ENCODE measurements around the gene SHISA2. TPM values are rescaled to one million over a fixed set of nuclear protein-coding genes. Genes with fewer than 3 reads are reported as not detected.

Gene SHISA2
- total RNA-seq, 1 experiment from 2014 or later = not detected

DNA sequence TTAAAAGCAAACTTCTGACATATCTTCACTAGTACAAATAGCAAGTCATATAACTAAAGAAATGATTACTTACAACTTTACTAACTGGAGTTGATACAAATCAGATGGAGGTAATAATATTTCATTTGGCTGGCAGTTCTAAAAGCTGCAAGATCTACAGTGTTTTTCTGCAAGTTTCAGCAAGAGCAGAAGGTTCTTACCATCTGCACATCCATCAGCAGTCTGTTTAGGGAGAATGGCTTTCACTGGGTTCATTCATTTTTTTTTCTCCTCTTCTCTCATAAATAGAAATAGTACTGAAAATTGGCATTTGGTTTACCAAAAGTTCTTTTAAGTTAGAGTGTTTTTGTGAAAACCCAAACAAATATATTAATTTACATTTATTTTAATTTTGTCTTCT, 3.1 kb upstream of the SHISA2 start:
- no peaks in the 10 kb centered on the region for H3K36me3 ChIP-seq (ENCODE audit: insufficient read depth, low read length)
- DNase-seq = no peak

DNA sequence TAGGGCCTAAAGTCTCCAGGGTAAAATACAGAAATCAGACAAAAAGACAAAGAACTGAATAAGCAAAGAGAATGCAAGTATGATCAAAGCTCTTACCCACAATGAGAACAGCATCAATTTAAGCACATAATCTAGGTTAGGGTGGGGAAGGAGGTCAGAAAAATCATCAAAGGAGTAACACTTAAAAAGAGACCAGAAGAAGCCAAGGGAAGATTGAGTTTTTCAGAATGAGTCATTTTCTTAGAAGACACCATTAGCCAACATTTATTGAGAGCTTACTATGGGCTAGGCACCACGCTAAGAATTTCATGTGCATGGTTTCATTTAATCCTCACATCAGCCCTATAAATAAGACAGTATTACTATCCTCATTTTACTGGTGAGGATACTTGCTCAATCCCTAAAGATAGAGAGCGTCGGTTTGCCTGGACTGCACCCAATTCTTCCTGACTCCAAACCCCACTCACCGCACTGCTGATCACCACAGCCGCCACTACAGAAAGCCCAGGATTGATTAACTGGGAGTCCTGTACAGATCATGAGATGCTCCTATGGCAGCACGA, 1.7 kb upstream of the SHISA2 start:
- no peak for DNase-seq
- H3K79me2 ChIP-seq (ENCODE audit: low read length) = no peaks in the 10 kb centered on the region

More for the DNA sequence above, 3.1 kb upstream of the SHISA2 start:
- no peak overlapping the region for H3K4me2 ChIP-seq (ENCODE audit: low read depth, low read length, poor library complexity, severe bottlenecking)
- no peak overlapping the region for H3K4me3 ChIP-seq (ENCODE audit: low read length)
- no peaks in the 10 kb centered on the region for H4K20me1 ChIP-seq (ENCODE audit: insufficient read depth, low read depth, low read length)
- H3K27me3 ChIP-seq (ENCODE audit: low read length) = no peaks in the 10 kb centered on the region
- H3K27ac ChIP-seq (ENCODE audit: low read length) = no peak overlapping the region
- no peaks in the 10 kb centered on the region for H3K79me2 ChIP-seq (ENCODE audit: low read length)
- no peaks in the 10 kb centered on the region for H3K9me3 ChIP-seq (ENCODE audit: low read length)
- no peaks in the 10 kb centered on the region for H3K4me1 ChIP-seq (ENCODE audit: low read length)
- no peak overlapping the region for H2AFZ ChIP-seq (ENCODE audit: low read length)
- no peak overlapping the region for H3K9ac ChIP-seq (ENCODE audit: low read length)
- H3K9me2 ChIP-seq (replicated peaks; ENCODE audit: insufficient read depth, low read length) = no peaks in the 10 kb centered on the region

DNA sequence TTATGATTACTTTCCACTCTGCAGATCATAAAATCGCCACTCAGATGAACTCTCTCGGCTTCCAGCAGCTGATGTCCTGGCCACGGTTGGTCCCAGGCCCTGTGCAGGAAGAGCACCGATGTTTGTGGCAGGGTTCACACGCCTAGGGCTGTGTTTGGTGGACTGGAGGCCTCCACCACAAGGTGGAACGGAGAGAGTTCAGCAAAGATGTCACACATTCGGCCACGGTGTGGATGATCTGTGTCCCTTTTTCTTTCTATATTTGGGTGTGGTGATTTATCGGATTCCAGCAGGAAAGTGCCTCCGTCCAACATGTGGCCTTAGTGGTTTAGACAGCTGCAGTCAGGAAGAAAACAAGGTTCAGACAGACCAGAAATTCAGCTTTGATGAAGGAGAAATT, 521 bp upstream of the SHISA2 start:
- H3K4me3 ChIP-seq (ENCODE audit: low read length) = no peak overlapping the region
- no peaks in the 10 kb centered on the region for H4K20me1 ChIP-seq (ENCODE audit: insufficient read depth, low read depth, low read length)
- H3K9ac ChIP-seq (ENCODE audit: low read length) = no peak overlapping the region
- H3K9me3 ChIP-seq (ENCODE audit: low read length) = no peaks in the 10 kb centered on the region
- no peaks in the 10 kb centered on the region for H3K36me3 ChIP-seq (ENCODE audit: insufficient read depth, low read length)
- no peaks in the 10 kb centered on the region for H3K27me3 ChIP-seq (ENCODE audit: low read length)
- no peak for DNase-seq
- H3K4me1 ChIP-seq (ENCODE audit: low read length) = no peaks in the 10 kb centered on the region
- H3K27ac ChIP-seq (ENCODE audit: low read length) = no peak overlapping the region
- H3K79me2 ChIP-seq (ENCODE audit: low read length) = no peaks in the 10 kb centered on the region
- H3K9me2 ChIP-seq (replicated peaks; ENCODE audit: insufficient read depth, low read length) = no peaks in the 10 kb centered on the region
- H2AFZ ChIP-seq (ENCODE audit: low read length) = no peak overlapping the region
- H3K4me2 ChIP-seq (ENCODE audit: low read depth, low read length, poor library complexity, severe bottlenecking) = no peak overlapping the region

More for the DNA sequence above, 1.7 kb upstream of the SHISA2 start:
- Histone ChIP-seq H3K27ac (ENCODE audit: low read length) (no peak overlapping the region), H2AFZ (ENCODE audit: low read length) (no peak overlapping the region), H3K9me3 (ENCODE audit: low read length) (no peaks in the 10 kb centered on the region), H3K27me3 (ENCODE audit: low read length) (no peaks in the 10 kb centered on the region), H3K9me2 (replicated peaks; ENCODE audit: insufficient read depth, low read length) (no peaks in the 10 kb centered on the region), H3K4me3 (ENCODE audit: low read length) (no peak overlapping the region), H3K4me2 (ENCODE audit: low read depth, low read length, poor library complexity, severe bottlenecking) (no peak overlapping the region), H4K20me1 (ENCODE audit: insufficient read depth, low read depth, low read length) (no peaks in the 10 kb centered on the region), H3K36me3 (ENCODE audit: insufficient read depth, low read length) (no peaks in the 10 kb centered on the region), H3K4me1 (ENCODE audit: low read length) (no peaks in the 10 kb centered on the region), H3K9ac (ENCODE audit: low read length) (no peak overlapping the region)

DNA sequence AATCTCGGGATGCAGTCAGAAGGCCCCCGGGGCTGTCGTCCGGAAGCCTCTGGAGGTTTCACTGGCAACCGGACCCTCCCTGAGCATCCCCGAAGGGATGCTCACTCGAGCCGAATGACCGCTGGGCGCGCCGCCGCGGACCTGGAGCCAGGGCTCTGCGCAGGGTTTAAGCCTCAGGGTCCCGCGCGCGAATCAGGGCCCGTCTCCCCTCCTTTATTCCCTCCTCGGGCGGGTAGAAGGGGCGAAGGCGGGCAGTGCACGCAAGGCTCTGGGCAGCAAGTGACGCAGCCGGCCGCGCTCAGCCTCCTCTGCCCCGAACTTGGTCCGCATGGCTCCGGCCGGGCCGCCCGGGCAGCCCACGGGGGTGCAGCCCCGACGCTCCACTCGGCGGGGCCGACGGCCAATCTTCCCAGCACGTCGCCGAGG, 572 bp downstream of the SHISA2 start:
- Histone ChIP-seq H3K27ac (ENCODE audit: low read length) (no peak overlapping the region), H3K9me3 (ENCODE audit: low read length) (no peaks in the 10 kb centered on the region), H3K27me3 (ENCODE audit: low read length) (no peaks in the 10 kb centered on the region), H3K9me2 (replicated peaks; ENCODE audit: insufficient read depth, low read length) (no peaks in the 10 kb centered on the region), H2AFZ (ENCODE audit: low read length) (no peak overlapping the region), H4K20me1 (ENCODE audit: insufficient read depth, low read depth, low read length) (no peaks in the 10 kb centered on the region), H3K36me3 (ENCODE audit: insufficient read depth, low read length) (no peaks in the 10 kb centered on the region), H3K4me3 (ENCODE audit: low read length) (no peak overlapping the region), H3K4me1 (ENCODE audit: low read length) (no peaks in the 10 kb centered on the region), H3K4me2 (ENCODE audit: low read depth, low read length, poor library complexity, severe bottlenecking) (no peak overlapping the region), H3K9ac (ENCODE audit: low read length) (no peak overlapping the region), H3K79me2 (ENCODE audit: low read length) (no peaks in the 10 kb centered on the region)
- no peak for DNase-seq

DNA sequence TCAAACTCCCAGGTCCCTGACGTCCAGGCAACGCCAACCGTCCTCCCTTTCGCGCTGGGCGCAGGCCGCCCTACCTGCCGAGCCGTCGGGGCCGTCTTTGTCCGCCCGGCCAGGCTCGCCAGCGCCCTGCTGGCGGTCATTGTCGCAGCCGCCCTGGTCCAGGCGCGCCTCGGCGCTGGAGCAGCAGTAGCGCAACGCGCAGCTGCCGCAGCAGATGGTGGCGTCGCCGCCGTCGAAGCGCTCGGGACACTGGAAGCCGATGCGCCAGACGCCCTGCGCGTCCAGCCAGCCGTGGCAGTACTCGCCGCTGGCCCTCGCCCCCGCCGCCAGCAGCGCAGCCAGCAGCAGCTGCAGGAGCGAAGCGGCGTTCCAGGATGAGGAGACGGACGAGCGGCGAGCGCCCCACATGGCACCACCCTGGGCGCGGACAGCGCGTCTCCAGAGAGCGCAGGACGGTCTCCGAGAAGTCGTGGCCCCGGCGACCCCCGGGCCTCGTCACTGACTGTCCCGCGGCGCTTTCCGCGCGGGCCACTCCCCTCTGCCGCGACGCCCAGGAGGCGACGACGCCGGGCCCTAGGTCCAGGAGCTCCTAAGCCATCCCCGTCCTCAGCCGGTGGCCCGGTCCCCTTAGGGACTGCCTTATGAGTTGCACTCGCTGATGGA, 1.1 kb downstream of the SHISA2 start:
- H2AFZ ChIP-seq (ENCODE audit: low read length) = no peak overlapping the region
- no peaks in the 10 kb centered on the region for H3K9me3 ChIP-seq (ENCODE audit: low read length)
- no peaks in the 10 kb centered on the region for H3K27me3 ChIP-seq (ENCODE audit: low read length)
- H3K79me2 ChIP-seq (ENCODE audit: low read length) = no peaks in the 10 kb centered on the region
- no peak overlapping the region for H3K4me3 ChIP-seq (ENCODE audit: low read length)
- no peaks in the 10 kb centered on the region for H4K20me1 ChIP-seq (ENCODE audit: insufficient read depth, low read depth, low read length)
- no peak overlapping the region for H3K27ac ChIP-seq (ENCODE audit: low read length)
- DNase-seq = no peak
- H3K9ac ChIP-seq (ENCODE audit: low read length) = no peak overlapping the region
- H3K36me3 ChIP-seq (ENCODE audit: insufficient read depth, low read length) = no peaks in the 10 kb centered on the region
- H3K4me1 ChIP-seq (ENCODE audit: low read length) = no peaks in the 10 kb centered on the region
- no peak overlapping the region for H3K4me2 ChIP-seq (ENCODE audit: low read depth, low read length, poor library complexity, severe bottlenecking)
- no peaks in the 10 kb centered on the region for H3K9me2 ChIP-seq (replicated peaks; ENCODE audit: insufficient read depth, low read length)

DNA sequence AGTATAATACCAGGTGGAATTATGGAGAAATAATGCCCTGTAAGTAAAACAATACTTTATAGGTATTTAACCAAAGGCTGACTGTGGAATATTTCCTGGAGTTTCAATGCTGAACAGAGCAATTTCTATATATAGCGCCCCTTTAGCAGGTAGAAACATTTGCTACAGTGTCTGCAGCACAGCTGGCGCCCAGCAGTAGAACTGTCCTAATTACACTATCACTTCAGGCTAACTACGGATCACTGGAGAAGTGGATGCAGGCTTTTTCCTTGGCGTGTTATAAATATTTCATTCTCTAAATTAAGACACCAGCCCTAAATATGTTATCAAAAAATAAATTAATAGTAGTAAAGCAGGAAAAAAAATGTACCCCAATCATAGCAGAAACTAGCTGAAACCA, 3.1 kb downstream of the SHISA2 start:
- H3K9me2 ChIP-seq (replicated peaks; ENCODE audit: insufficient read depth, low read length) = no peaks in the 10 kb centered on the region
- no peak overlapping the region for H3K27ac ChIP-seq (ENCODE audit: low read length)
- H3K36me3 ChIP-seq (ENCODE audit: insufficient read depth, low read length) = no peaks in the 10 kb centered on the region

DNA sequence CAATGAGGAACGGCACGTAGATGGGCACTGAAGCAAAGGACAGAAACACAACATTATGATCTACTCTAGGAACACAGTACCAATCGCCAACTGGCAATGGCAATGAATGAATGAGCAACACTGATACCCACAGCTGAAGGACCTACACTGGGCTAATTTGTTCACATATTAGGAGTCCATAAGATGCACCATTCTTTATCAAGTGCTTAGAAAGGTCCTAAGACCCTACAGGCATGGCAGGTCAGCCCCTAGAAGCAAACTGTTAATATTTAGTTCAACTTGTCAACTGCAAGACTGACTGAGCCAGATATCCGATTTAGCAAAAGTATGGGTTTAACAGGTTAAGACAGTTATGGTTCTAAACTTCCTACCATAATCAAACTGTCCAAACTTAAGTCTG, 4.8 kb downstream of the SHISA2 start:
- Histone ChIP-seq H3K4me2 (ENCODE audit: low read depth, low read length, poor library complexity, severe bottlenecking) (no peak overlapping the region), H3K27me3 (ENCODE audit: low read length) (no peaks in the 10 kb centered on the region), H3K9me2 (replicated peaks; ENCODE audit: insufficient read depth, low read length) (no peaks in the 10 kb centered on the region), H3K9ac (ENCODE audit: low read length) (no peak overlapping the region), H3K36me3 (ENCODE audit: insufficient read depth, low read length) (no peaks in the 10 kb centered on the region), H3K9me3 (ENCODE audit: low read length) (no peaks in the 10 kb centered on the region), H2AFZ (ENCODE audit: low read length) (no peak overlapping the region), H3K79me2 (ENCODE audit: low read length) (no peaks in the 10 kb centered on the region), H4K20me1 (ENCODE audit: insufficient read depth, low read depth, low read length) (no peaks in the 10 kb centered on the region), H3K4me3 (ENCODE audit: low read length) (no peak overlapping the region), H3K27ac (ENCODE audit: low read length) (no peak overlapping the region), H3K4me1 (ENCODE audit: low read length) (no peaks in the 10 kb centered on the region)
- no peak for DNase-seq

More for the DNA sequence above, 3.1 kb downstream of the SHISA2 start:
- Histone ChIP-seq H3K79me2 (ENCODE audit: low read length) (no peaks in the 10 kb centered on the region), H3K4me1 (ENCODE audit: low read length) (no peaks in the 10 kb centered on the region), H3K9me3 (ENCODE audit: low read length) (no peaks in the 10 kb centered on the region), H3K4me3 (ENCODE audit: low read length) (no peak overlapping the region), H3K4me2 (ENCODE audit: low read depth, low read length, poor library complexity, severe bottlenecking) (no peak overlapping the region), H3K9ac (ENCODE audit: low read length) (no peak overlapping the region), H4K20me1 (ENCODE audit: insufficient read depth, low read depth, low read length) (no peaks in the 10 kb centered on the region), H2AFZ (ENCODE audit: low read length) (no peak overlapping the region), H3K27me3 (ENCODE audit: low read length) (no peaks in the 10 kb centered on the region)
- DNase-seq = no peak

DNA sequence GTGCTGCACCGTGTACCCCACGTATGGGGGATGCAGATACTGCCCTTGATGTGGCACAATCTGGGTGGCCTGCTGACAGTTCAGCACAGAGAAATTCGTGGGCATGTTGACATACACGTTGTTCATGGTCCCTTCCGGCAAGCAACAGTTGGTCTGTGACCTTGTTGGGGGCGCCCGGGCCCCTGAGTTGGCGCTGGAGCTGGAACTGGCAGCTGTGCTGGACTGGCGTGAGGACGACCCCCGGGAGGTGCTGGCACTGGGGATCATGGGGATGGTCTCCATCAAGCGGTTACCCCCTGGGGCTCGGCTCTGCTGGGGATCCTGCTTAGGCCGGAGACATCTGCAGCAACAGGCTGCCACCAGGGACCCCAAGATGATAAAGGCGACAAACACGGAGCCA, 5.2 kb downstream of the SHISA2 start:
- Histone ChIP-seq H3K4me2 (ENCODE audit: low read depth, low read length, poor library complexity, severe bottlenecking) (no peak overlapping the region), H3K36me3 (ENCODE audit: insufficient read depth, low read length) (no peaks in the 10 kb centered on the region), H3K9me3 (ENCODE audit: low read length) (no peaks in the 10 kb centered on the region), H3K27me3 (ENCODE audit: low read length) (no peaks in the 10 kb centered on the region), H2AFZ (ENCODE audit: low read length) (no peak overlapping the region), H4K20me1 (ENCODE audit: insufficient read depth, low read depth, low read length) (no peaks in the 10 kb centered on the region), H3K9me2 (replicated peaks; ENCODE audit: insufficient read depth, low read length) (no peaks in the 10 kb centered on the region), H3K27ac (ENCODE audit: low read length) (no peak overlapping the region), H3K4me3 (ENCODE audit: low read length) (no peak overlapping the region), H3K4me1 (ENCODE audit: low read length) (no peaks in the 10 kb centered on the region), H3K9ac (ENCODE audit: low read length) (no peak overlapping the region), H3K79me2 (ENCODE audit: low read length) (no peaks in the 10 kb centered on the region)
- DNase-seq = no peak
